Endothelial cell (in vitro differentiated cells): ENCODE measurements around the gene ELOVL6. TPM values are rescaled to one million over a fixed set of nuclear protein-coding genes. Genes with fewer than 3 reads are reported as not detected.

ENCODE experiments used
- DNase-seq: peaks from one replicate; pipeline ENCODE4 v3.0.0; 2021; ENCODE audit warnings: low spot score
- H3K27ac Mint-ChIP-seq: one replicate; pipeline ENCODE4 v1.8.0; 2021; ENCODE audit warnings: mixed read lengths, inconsistent platforms; ENCODE audit not compliant: unreplicated experiment
- H3K27me3 Mint-ChIP-seq: one replicate; pipeline ENCODE4 v1.8.0; 2021; ENCODE audit warnings: mild to moderate bottlenecking, moderate library complexity, mixed read lengths, inconsistent platforms; ENCODE audit not compliant: unreplicated experiment
- H3K36me3 Mint-ChIP-seq: one replicate; pipeline ENCODE4 v1.8.0; 2021; ENCODE audit warnings: mild to moderate bottlenecking, low read depth, mixed read lengths, inconsistent platforms; ENCODE audit not compliant: unreplicated experiment
- H3K4me1 Mint-ChIP-seq: one replicate; pipeline ENCODE4 v1.8.0; 2021; ENCODE audit warnings: mild to moderate bottlenecking, mixed read lengths, inconsistent platforms; ENCODE audit not compliant: unreplicated experiment
- H3K4me3 Mint-ChIP-seq: one replicate; pipeline ENCODE4 v1.8.0; 2021; ENCODE audit warnings: mild to moderate bottlenecking, mixed read lengths, inconsistent platforms; ENCODE audit not compliant: unreplicated experiment
- H3K9me3 Mint-ChIP-seq: one replicate; pipeline ENCODE4 v1.8.0; 2021; ENCODE audit warnings: mixed read lengths, inconsistent platforms; ENCODE audit not compliant: unreplicated experiment
- CTCF ChIP-seq: fragments of 200-600 bp; sonication (generic); IDR thresholded peaks from one replicate; pipeline ENCODE4 v1.5.0; 2021; ENCODE audit warnings: antibody characterized with exemption; ENCODE audit not compliant: unreplicated experiment
- total RNA-seq: library from RNA; stranded (reverse); fragmentation: NEBNext Ultra II Directional; extraction: Animal tissue kit (Norgen Biotek cat#: 25700); gene quantifications from one replicate; pipeline ENCODE4 v1.2.1, GENCODE V29; 2021; ENCODE audit not compliant: unreplicated experiment

Gene ELOVL6
- total RNA-seq, 1 donor from 2014 or later: 31.0 TPM

- no peaks in the 10 kb centered on the region for H3K36me3 Mint-ChIP-seq
- TF ChIP-seq CTCF: no peak
- no peak for DNase-seq
- H3K4me3 Mint-ChIP-seq: no peak overlapping the region
- H3K27ac Mint-ChIP-seq: no peak overlapping the region
- no peaks in the 10 kb centered on the region for H3K9me3 Mint-ChIP-seq
- peaks cover 14% of the 10 kb centered on the region for H3K4me1 Mint-ChIP-seq
- no peaks in the 10 kb centered on the region for H3K27me3 Mint-ChIP-seq
These were observed 138.7 kb downstream of the ELOVL6 start for GRCh38 chr4:110059556-110060191.

GRCh38 chr4:110058677-110059076 is 139.7 kb downstream of the ELOVL6 start:
- no peak for TF ChIP-seq CTCF
- Mint-ChIP-seq H3K36me3 (no peaks in the 10 kb centered on the region), H3K27ac (no peak overlapping the region), H3K27me3 (no peaks in the 10 kb centered on the region), H3K4me1 (peaks cover 12% of the 10 kb centered on the region), H3K9me3 (no peaks in the 10 kb centered on the region), H3K4me3 (no peak overlapping the region)
- no peak for DNase-seq

- H3K27me3 Mint-ChIP-seq: no peaks in the 10 kb centered on the region
- peaks cover 7% of the 10 kb centered on the region for H3K4me1 Mint-ChIP-seq
- H3K27ac Mint-ChIP-seq: no peak overlapping the region
- peaks cover 4% of the 10 kb centered on the region for H3K36me3 Mint-ChIP-seq
- H3K9me3 Mint-ChIP-seq: no peaks in the 10 kb centered on the region
- no peak overlapping the region for H3K4me3 Mint-ChIP-seq
- DNase-seq: no peak
- no peak for TF ChIP-seq CTCF
These were observed 143.2 kb downstream of the ELOVL6 start for GRCh38 chr4:110055158-110055768.

GRCh38 chr4:110049951-110050925 is 148.2 kb downstream of the ELOVL6 start:
- Mint-ChIP-seq H3K9me3 (no peaks in the 10 kb centered on the region), H3K4me1 (peaks cover 3% of the 10 kb centered on the region), H3K27ac (no peak overlapping the region), H3K4me3 (no peak overlapping the region), H3K27me3 (no peaks in the 10 kb centered on the region), H3K36me3 (peaks cover 4% of the 10 kb centered on the region)
- peak; percentile 43 for DNase-seq
- TF ChIP-seq CTCF: peak; percentile 75
